HG02938 (cell line): ENCODE results near the gene JMJD7.

Experiments
- ATAC-seq: cut with Tn5 transposase; IDR thresholded peaks from one replicate; pipeline ENCODE4 v1.9.1; 2021; ENCODE audit warnings: mild to moderate bottlenecking, moderate library complexity; ENCODE audit not compliant: unreplicated experiment

Gene JMJD7

DNA sequence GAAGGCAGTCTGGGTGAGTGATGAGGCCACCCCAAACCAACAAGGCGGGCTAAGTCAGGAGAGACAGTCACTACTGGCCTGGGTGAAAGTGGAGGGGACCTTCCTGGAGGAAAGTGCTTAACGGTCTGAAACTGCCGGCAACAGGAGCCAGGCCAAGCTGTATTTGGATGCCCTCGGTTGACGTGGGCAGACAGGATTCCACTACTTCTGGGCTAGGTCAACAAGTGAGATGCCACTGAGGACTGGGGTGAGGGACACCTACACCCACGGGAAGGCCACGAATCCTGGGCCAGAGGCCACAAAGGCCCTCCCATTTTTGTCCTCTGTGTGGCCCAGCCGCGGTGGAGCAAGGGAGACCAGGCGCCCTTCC is 53.6 kb downstream of the JMJD7 start:
- ATAC-seq: no peak

- ATAC-seq: no peak
Observed at GRCh38 chr15:41881920-41882688, 54.2 kb downstream of the JMJD7 start.

DNA sequence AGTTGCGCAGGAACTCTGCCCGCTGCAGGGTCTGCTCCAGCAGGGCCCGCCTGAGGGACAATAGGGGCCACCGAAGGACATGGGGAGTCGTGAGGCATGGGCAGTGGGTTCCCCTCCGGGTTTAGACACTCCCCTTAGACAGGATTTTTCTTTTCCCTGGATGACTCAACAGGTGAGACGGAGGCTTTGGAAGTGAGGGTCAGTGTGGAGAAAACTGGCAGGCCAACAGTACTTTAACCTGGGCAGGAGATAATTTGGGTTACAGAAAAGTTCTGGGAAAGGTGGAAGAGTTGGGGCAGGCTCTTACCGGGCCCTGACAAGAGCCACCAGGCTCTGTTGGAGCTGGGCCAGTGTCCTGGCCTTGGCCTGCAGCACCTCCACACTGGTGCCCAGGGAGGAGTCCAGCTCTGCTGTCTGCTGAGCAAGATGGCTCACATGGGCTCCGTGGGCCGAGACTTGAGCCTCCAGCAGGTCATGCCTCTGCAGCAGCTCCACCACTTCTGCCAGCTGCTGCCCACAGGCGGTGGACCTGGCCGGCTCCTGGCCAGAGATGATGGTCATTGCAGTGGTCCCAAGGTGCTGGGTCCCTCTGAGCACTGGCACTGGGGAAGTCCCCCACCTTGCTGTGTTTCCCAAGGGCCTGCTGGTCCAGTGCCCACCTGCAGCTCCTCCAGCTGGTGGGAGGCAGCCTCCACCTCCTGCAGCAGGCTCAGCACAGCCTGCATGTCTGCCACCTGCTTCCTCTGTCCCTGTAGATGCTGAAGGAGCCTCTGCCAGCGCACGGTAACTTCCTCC is 55.0 kb downstream of the JMJD7 start:
- ATAC-seq: no peak

- no peak for ATAC-seq
Observed at GRCh38 chr15:41883484-41883825, 55.6 kb downstream of the JMJD7 start.

- ATAC-seq: no peak
Observed at GRCh38 chr15:41884458-41884857, 56.6 kb downstream of the JMJD7 start.

DNA sequence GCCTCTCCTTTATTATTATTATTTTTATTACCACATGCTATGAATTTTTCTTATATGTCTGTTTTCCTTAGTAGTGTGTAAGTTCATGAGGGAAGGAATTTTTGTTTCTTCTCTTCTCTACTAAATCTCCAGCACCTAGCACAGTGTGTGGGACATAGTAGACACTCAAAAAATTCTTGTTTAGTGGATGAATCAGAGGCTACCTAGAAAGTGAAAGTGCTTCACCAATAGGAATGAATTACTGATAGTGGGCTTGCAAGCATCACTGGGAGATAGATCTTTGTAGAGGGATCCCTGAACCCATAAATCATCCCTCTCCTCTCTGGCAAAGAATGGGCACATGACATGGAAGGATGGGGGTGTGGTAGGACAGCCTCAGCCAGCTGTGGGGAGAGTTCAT is 57.4 kb downstream of the JMJD7 start:
- no peak for ATAC-seq

DNA sequence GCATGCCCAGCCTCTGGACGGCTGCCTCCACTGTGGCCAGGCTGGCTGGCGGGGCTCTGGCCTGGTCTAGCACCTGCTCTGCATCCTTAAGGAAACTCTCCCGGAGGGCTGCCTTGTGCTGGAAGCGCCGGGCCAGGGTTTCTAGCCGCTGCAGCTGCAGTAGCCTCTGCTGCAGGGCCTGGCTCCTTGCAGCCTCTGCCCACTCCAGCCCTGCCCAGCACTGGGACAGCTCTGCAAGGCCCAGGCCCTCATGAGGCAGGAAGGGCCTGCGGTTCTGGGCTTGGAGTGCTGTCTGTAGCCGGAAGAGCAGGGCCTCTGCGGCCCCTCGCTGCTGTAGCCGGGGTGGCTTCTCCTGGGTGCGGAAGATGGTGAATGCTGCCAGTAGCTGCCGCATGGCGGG is 57.9 kb downstream of the JMJD7 start:
- no peak for ATAC-seq

- ATAC-seq: no peak
Observed at GRCh38 chr15:41886741-41887140, 58.8 kb downstream of the JMJD7 start.

DNA sequence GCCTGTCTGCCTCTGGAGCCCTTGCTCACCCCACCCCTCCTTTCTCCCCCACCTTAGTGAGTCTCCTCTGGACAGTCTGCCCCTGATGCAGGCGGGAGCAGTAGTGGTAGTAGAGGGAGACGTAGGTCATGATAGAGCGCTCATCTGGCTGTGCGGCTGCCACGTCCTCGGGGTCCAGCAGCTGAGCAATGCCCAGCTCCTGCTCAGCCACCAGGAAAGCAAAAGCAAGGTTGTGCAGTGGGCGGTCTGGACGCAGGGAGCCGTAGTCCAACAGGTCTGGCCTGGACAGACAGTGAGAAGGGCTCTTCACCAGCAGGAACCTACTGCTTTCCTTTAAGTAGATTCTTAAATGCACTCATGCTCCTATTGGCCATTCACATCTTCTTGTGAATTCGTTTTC is 59.3 kb downstream of the JMJD7 start:
- ATAC-seq: no peak
